Measurements from ENCODE around the gene NHLRC3.

Gene NHLRC3

DNA sequence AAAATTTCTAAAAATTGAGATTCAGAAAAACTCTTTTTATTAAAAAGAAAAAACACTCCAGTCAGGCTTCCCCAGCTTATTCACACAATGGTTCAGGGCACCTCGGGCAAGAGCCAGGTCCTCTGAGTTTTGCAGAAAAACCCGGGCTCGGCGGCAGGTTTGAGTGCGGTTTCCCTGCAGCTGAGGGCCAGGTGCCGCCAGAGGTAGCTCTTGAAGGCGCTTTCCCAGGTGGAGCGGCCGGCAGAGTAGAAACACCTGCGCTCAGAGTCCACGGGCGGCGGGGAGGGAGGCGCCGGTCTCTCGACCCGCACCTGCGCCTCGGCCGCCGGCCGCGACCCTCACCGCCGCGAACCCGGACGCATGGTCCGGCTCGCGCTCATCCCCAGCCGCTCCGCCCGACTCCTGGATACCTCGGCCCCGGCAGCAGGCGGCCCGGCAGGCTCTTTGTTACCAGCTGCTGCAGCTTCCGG lies 811 bp upstream of the NHLRC3 start:
- no peak for FAIRE-seq
- DNase-seq (ENCODE audit: insufficient read length, low spot score) = no peak
- no peak for TF ChIP-seq POU2F2 (IDR thresholded peaks at IDR 0.05; ENCODE audit: low read depth, low read length)
- no peak for TF ChIP-seq SPI1 (IDR thresholded peaks at IDR 0.05; ENCODE audit: low read depth, low read length)
- TF ChIP-seq POLR2AphosphoS5 (IDR thresholded peaks at IDR 0.05; ENCODE audit: low read depth, low read length) = no peak
- no peak for TF ChIP-seq TAF1 (IDR thresholded peaks at IDR 0.05; ENCODE audit: low read depth, low read length)
- TF ChIP-seq PAX5 (IDR thresholded peaks at IDR 0.05; ENCODE audit: insufficient read depth, low read length, severe bottlenecking) = no peak
- no peak; the same call in 1 of the 2 replicates for TF ChIP-seq POLR2A (IDR thresholded peaks at IDR 0.05; ENCODE audit: low read depth, low read length)

DNA sequence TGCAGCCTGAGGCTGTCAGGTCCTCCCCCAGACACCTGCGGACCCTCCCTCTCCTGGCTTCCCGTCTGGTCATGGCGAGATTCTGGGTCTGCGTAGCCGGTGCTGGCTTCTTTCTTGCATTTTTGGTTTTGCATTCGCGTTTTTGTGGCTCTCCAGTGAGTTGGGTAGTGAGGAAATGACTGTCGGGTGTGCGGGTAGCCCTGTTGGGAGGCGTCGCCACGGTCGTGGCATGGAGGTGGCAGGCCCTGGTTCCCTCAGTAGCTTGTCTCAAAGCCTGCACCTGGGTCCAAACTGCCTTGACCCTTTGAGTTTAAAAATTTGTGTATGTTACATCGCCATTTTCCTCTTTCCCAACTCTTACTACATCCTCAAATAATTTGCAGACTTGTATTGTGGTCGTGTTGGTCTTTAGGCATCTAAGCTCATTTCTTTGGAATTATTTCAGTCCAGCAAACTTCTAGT lies 344 bp downstream of the NHLRC3 start:
- no peak for FAIRE-seq
- DNase-seq (ENCODE audit: insufficient read length, low spot score) = no peak
- peak; percentile 16; the same call in 1 of the 2 replicates for TF ChIP-seq TAF1 (IDR thresholded peaks at IDR 0.05; ENCODE audit: low read depth, low read length)
- TF ChIP-seq POLR2A (IDR thresholded peaks at IDR 0.05; ENCODE audit: low read depth, low read length) = no peak; the same call in 1 of the 2 replicates

DNA sequence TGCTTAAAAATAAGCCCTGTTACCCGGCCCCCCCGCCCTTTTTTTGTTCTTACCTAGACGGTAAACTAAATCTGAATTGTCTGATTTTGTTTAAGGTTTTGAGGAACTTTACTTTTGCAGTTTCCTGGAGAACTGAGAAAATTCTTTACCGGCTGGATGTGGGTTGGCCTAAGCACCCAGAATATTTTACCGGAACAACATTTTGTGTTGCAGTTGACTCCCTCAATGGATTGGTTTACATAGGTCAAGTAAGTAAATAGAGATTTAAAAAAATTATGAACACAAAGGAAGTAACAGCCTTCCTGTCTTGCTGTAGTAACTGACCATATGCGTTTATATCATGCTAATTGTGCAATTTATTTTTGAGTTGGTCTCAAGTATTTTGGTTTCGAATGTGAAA lies 785 bp downstream of the NHLRC3 start:
- DNase-seq (ENCODE audit: insufficient read length, low spot score) = no peak
- TF ChIP-seq POLR2AphosphoS5 (IDR thresholded peaks at IDR 0.05; ENCODE audit: low read depth, low read length) (no peak), POU2F2 (IDR thresholded peaks at IDR 0.05; ENCODE audit: low read depth, low read length) (no peak), SPI1 (IDR thresholded peaks at IDR 0.05; ENCODE audit: low read depth, low read length) (no peak), TAF1 (IDR thresholded peaks at IDR 0.05; ENCODE audit: low read depth, low read length) (no peak), PAX5 (IDR thresholded peaks at IDR 0.05; ENCODE audit: insufficient read depth, low read length, severe bottlenecking) (no peak), POLR2A (IDR thresholded peaks at IDR 0.05; ENCODE audit: low read depth, low read length) (no peak)
- FAIRE-seq = peak; percentile 5

DNA sequence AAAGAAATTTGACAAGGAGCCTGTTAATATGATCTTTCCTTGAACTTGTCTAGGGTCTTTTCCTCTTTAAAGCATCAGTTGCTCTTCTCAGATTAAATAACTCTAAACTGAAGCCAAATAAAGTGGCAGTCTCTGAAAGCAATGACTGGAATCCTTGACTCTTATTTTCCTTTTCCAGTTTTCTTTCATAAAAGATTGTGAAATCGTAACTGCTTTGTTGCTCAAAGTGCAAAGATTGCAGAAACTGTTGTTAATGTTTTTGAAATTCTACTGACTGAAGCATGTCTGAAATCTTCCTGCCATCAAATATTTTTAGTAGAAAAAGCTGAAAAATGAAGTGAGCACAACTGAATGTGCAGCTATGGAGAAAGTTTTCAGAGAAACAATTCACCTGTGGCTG lies 1.9 kb downstream of the NHLRC3 start:
- DNase-seq (ENCODE audit: insufficient read length, low spot score) (no peak), FAIRE-seq (no peak)
- no peak for TF ChIP-seq POU2F2 (IDR thresholded peaks at IDR 0.05; ENCODE audit: low read depth, low read length)
- TF ChIP-seq POLR2A (IDR thresholded peaks at IDR 0.05; ENCODE audit: low read depth, low read length) = no peak
- TF ChIP-seq TAF1 (IDR thresholded peaks at IDR 0.05; ENCODE audit: low read depth, low read length) = no peak
- TF ChIP-seq SPI1 (IDR thresholded peaks at IDR 0.05; ENCODE audit: low read depth, low read length) = no peak
- no peak for TF ChIP-seq POLR2AphosphoS5 (IDR thresholded peaks at IDR 0.05; ENCODE audit: low read depth, low read length)
- no peak for TF ChIP-seq PAX5 (IDR thresholded peaks at IDR 0.05; ENCODE audit: insufficient read depth, low read length, severe bottlenecking)

DNA sequence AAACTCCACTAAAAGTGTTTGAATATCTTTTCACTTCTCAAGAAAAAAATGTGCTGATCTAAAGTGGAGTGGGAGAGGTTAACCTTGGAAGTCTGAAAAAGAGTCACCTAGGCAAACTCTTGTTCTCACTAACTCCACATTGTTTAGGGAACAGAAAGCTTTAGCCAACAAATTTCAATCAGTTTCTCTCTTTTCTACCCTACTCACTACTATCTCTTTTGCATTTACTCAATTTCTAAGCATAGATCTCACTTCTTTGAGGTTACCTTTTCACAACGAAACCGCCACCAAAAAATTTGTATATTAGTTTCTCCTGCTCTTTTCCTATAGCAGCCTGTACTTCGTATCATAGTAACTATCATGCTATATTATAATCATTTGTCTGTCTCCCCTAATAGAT lies 6.3 kb downstream of the NHLRC3 start:
- FAIRE-seq = no peak
- DNase-seq (ENCODE audit: insufficient read length, low spot score) = no peak
- TF ChIP-seq POU2F2 (IDR thresholded peaks at IDR 0.05; ENCODE audit: low read depth, low read length) (no peak), POLR2A (IDR thresholded peaks at IDR 0.05; ENCODE audit: low read depth, low read length) (no peak), TAF1 (IDR thresholded peaks at IDR 0.05; ENCODE audit: low read depth, low read length) (no peak), SPI1 (IDR thresholded peaks at IDR 0.05; ENCODE audit: low read depth, low read length) (peak; percentile 60)

DNA sequence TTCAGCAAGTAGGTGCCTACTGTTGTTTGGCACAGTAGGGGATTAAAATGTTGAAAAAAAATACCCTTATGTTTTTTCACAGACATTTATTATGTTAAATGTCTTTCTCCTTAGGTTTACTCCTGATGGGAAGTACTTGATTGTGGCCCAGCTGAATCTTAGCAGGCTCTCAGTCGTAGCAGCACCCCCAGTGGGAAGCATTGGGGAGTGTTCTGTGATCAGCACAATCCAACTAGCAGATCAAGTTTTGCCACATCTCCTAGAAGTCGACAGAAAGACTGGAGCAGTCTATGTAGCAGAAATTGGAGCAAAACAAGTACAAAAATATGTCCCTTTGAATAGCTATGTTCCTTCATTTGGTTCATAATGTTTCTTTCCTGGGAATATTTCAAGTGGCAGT lies 9.3 kb downstream of the NHLRC3 start:
- TF ChIP-seq SPI1 (IDR thresholded peaks at IDR 0.05; ENCODE audit: low read depth, low read length) (no peak), TAF1 (IDR thresholded peaks at IDR 0.05; ENCODE audit: low read depth, low read length) (no peak), POLR2AphosphoS5 (IDR thresholded peaks at IDR 0.05; ENCODE audit: low read depth, low read length) (no peak), POLR2A (IDR thresholded peaks at IDR 0.05; ENCODE audit: low read depth, low read length) (no peak)
- DNase-seq (ENCODE audit: insufficient read length, low spot score) = no peak
- FAIRE-seq = no peak

DNA sequence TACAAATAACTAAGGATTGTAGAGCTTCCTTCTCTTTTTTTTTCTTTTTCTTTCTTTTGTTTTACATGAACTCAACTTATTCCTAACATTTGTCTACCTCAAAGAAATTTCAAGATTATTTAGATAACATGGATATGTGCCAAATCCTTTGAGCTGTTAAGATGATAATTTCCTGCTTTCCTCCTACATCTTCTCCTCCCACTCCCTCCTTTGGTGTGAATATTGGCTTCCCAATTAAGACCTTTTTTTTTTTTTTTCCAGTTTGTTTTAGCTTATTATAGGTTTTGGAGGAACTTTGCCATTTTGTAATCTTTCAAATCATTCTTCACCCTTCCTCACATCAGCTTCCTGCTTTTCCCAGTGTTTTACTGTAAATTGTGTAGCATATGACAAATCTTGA lies 10.6 kb downstream of the NHLRC3 start:
- FAIRE-seq = no peak

DNA sequence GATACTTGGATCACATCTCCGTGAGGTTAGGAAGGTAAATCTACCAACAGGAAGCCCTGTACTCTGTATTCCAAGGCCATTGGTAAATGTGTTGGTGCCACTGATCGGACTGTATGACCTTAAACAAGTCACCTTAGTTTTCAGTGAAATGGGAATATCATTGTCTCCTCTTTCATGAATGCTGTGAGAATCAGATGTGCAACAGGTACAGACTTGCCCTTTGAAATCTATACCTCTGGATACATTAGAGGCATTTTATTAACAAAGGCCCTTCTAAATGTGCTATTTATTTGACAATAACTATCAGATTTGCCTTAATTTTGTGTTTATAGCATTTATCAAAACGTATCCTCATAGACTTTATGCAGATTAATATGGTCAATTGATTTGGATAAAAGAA lies 11.0 kb downstream of the NHLRC3 start:
- TF ChIP-seq POLR2AphosphoS5 (IDR thresholded peaks at IDR 0.05; ENCODE audit: low read depth, low read length) (no peak), POU2F2 (IDR thresholded peaks at IDR 0.05; ENCODE audit: low read depth, low read length) (no peak), TAF1 (IDR thresholded peaks at IDR 0.05; ENCODE audit: low read depth, low read length) (no peak), PAX5 (IDR thresholded peaks at IDR 0.05; ENCODE audit: insufficient read depth, low read length, severe bottlenecking) (no peak), SPI1 (IDR thresholded peaks at IDR 0.05; ENCODE audit: low read depth, low read length) (no peak), POLR2A (IDR thresholded peaks at IDR 0.05; ENCODE audit: low read depth, low read length) (no peak)
- FAIRE-seq (no peak), DNase-seq (ENCODE audit: insufficient read length, low spot score) (no peak)

More for the DNA sequence above, 10.6 kb downstream of the NHLRC3 start:
- TF ChIP-seq POLR2AphosphoS5 (IDR thresholded peaks at IDR 0.05; ENCODE audit: low read depth, low read length) (no peak), SPI1 (IDR thresholded peaks at IDR 0.05; ENCODE audit: low read depth, low read length) (no peak), POU2F2 (IDR thresholded peaks at IDR 0.05; ENCODE audit: low read depth, low read length) (no peak), POLR2A (IDR thresholded peaks at IDR 0.05; ENCODE audit: low read depth, low read length) (no peak), TAF1 (IDR thresholded peaks at IDR 0.05; ENCODE audit: low read depth, low read length) (no peak), PAX5 (IDR thresholded peaks at IDR 0.05; ENCODE audit: insufficient read depth, low read length, severe bottlenecking) (no peak)
- no peak for DNase-seq (ENCODE audit: insufficient read length, low spot score)

DNA sequence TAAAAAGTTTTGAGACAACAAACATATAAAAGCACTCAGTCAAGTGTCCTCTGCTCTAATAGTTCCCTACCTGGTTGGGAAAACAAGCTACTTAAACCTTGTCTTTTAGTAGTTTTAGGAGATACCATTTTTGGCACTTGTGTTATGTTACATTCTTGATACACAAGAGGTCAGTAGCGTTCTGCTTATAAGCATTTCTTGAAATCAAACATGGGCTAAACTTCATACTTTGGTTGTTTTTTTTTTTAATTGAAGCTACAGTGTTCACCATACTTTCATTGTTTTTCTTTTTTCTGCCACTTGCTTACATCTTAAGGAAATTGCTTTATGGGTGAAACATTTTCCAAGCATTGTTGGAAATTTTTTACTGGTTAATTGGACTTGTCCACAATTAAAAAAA lies 12.9 kb downstream of the NHLRC3 start:
- TF ChIP-seq POLR2A (IDR thresholded peaks at IDR 0.05; ENCODE audit: low read depth, low read length) (no peak), POLR2AphosphoS5 (IDR thresholded peaks at IDR 0.05; ENCODE audit: low read depth, low read length) (no peak), TAF1 (IDR thresholded peaks at IDR 0.05; ENCODE audit: low read depth, low read length) (no peak), POU2F2 (IDR thresholded peaks at IDR 0.05; ENCODE audit: low read depth, low read length) (no peak), SPI1 (IDR thresholded peaks at IDR 0.05; ENCODE audit: low read depth, low read length) (no peak), PAX5 (IDR thresholded peaks at IDR 0.05; ENCODE audit: insufficient read depth, low read length, severe bottlenecking) (no peak)
- FAIRE-seq = peak; percentile 62
- DNase-seq (ENCODE audit: insufficient read length, low spot score) = no peak

DNA sequence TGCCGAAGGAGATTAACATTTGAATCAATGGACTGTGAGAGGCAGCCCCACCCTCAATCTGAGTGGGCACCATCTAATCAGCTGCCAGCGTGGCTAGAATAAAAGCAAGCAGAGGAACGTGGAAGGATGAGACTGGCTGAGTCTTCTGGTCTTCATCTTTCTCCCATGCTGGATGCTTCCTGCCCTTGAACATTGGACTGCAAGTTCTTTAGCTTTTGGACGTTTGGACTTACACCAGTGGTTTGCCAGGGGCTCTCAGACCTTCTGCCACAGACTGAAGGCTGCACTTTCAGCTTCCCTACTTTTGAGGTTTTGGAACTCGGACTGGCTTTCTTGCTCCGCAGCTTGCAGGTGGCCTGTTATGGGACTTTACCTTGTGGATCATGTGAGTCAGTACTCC lies 14.7 kb downstream of the NHLRC3 start:
- TF ChIP-seq POLR2AphosphoS5 (IDR thresholded peaks at IDR 0.05; ENCODE audit: low read depth, low read length) (no peak), POU2F2 (IDR thresholded peaks at IDR 0.05; ENCODE audit: low read depth, low read length) (no peak), PAX5 (IDR thresholded peaks at IDR 0.05; ENCODE audit: insufficient read depth, low read length, severe bottlenecking) (no peak), POLR2A (IDR thresholded peaks at IDR 0.05; ENCODE audit: low read depth, low read length) (no peak), TAF1 (IDR thresholded peaks at IDR 0.05; ENCODE audit: low read depth, low read length) (no peak), SPI1 (IDR thresholded peaks at IDR 0.05; ENCODE audit: low read depth, low read length) (no peak)
- no peak for FAIRE-seq
- no peak for DNase-seq (ENCODE audit: insufficient read length, low spot score)
